Neutrophil (primary cell): Measurements from ENCODE around the gene PTPMT1.

Experiments used
- H3K27ac ChIP-seq: fragments of 200-600 bp; sonication (generic); 2 replicates; pipeline ENCODE4 v1.5.1; 2016; ENCODE audit warnings: mild to moderate bottlenecking, moderate library complexity
- H3K27me3 ChIP-seq: fragments of 200-600 bp; sonication (generic); 2 replicates; pipeline ENCODE4 v1.6.0; 2016; ENCODE audit warnings: mild to moderate bottlenecking
- H3K36me3 ChIP-seq: fragments of 200-600 bp; sonication (generic); 2 replicates; pipeline ENCODE4 v1.5.1; 2017
- H3K4me1 ChIP-seq, 2 experiments: fragments of 200-600 bp in 1 of 2; sonication (generic) in 1 of 2; 1 replicate in 1 of 2; 2 replicates in 1 of 2; pipeline versions ENCODE4 v1.5.1 to v1.6.1; 2013 to 2016; ENCODE audit warnings: low read depth in 1 of 2, low read length in 1 of 2, mild to moderate bottlenecking in 1 of 2, moderate library complexity in 1 of 2; ENCODE audit not compliant: control insufficient read depth in 1 of 2, insufficient read depth in 1 of 2
- H3K4me3 ChIP-seq, 2 experiments: fragments of 200-600 bp in 1 of 2; sonication (generic) in 1 of 2; 1 replicate in 1 of 2; 2 replicates in 1 of 2; pipeline ENCODE4 v1.5.1; 2013 to 2016; ENCODE audit warnings: low read depth in 1 of 2, low read length in 1 of 2, mild to moderate bottlenecking in 1 of 2, moderate library complexity in 1 of 2
- H3K9me3 ChIP-seq: fragments of 200-600 bp; sonication (generic); 2 replicates; pipeline ENCODE4 v1.5.1; 2016
- CTCF ChIP-seq: fragments of 200-600 bp; sonication (generic); IDR thresholded peaks from 2 replicates; pipeline ENCODE4 v1.5.1; 2016; ENCODE audit warnings: antibody characterized with exemption

Gene PTPMT1

GRCh38 chr11:47617417-47617809 is 52.0 kb downstream of the PTPMT1 start:
- H3K27me3 ChIP-seq: no peaks in the 10 kb centered on the region
- H3K4me1 ChIP-seq: no peaks in the 10 kb centered on the region
- peaks cover 48% of the 10 kb centered on the region for H3K36me3 ChIP-seq
- no peak overlapping the region for H3K4me3 ChIP-seq
- no peaks in the 10 kb centered on the region for H3K9me3 ChIP-seq
- H3K27ac ChIP-seq: no peak overlapping the region
- no peak for TF ChIP-seq CTCF

- no peak for TF ChIP-seq CTCF
- H3K27ac ChIP-seq: no peak overlapping the region
- no peaks in the 10 kb centered on the region for H3K9me3 ChIP-seq
- H3K36me3 ChIP-seq: peaks cover 79% of the 10 kb centered on the region
- no peak overlapping the region for H3K4me3 ChIP-seq
- no peaks in the 10 kb centered on the region for H3K4me1 ChIP-seq
- no peaks in the 10 kb centered on the region for H3K27me3 ChIP-seq
These were observed 55.5 kb downstream of the PTPMT1 start for GRCh38 chr11:47620836-47621378.
